OCI-LY3 (cell line): Measurements from ENCODE around the gene SLC44A1.

ENCODE experiments used
- H2AFZ ChIP-seq: fragments of 200-600, 300-600 bp; shearing (Covaris generic); 2 replicates; pipeline ENCODE4 v1.6.0; 2014; ENCODE audit warnings: antibody characterized with exemption, low read depth, low read length
- H3K27ac ChIP-seq: fragments of 200-600, 300-600 bp; sonication (generic); 2 replicates; pipeline ENCODE4 v1.5.1; 2014; ENCODE audit warnings: mild to moderate bottlenecking, low read length, moderate library complexity, mixed read lengths
- H3K27me3 ChIP-seq: fragments of 200-600, 300-600 bp; sonication (generic); 2 replicates; pipeline ENCODE4 v1.6.1; 2014; ENCODE audit warnings: low read depth, low read length, mixed read lengths
- H3K36me3 ChIP-seq: fragments of 200-600, 300-600 bp; sonication (generic); replicated peaks from 2 replicates; pipeline ENCODE3; 2014; ENCODE audit warnings: low read depth, low read length, mixed read lengths
- H3K4me1 ChIP-seq: fragments of 300-600, 200-600 bp; sonication (generic); 2 replicates; pipeline ENCODE4 v1.6.1; 2014; ENCODE audit warnings: low read length, mixed read lengths
- H3K4me2 ChIP-seq: fragments of 200-600, 300-600 bp; sonication (generic); 2 replicates; pipeline ENCODE4 v1.6.1; 2014; ENCODE audit warnings: low read length, mixed read lengths
- H3K4me3 ChIP-seq: fragments of 300-600, 200-600 bp; sonication (generic); 2 replicates; pipeline ENCODE4 v1.5.1; 2014; ENCODE audit warnings: antibody characterized with exemption, mild to moderate bottlenecking, low read length, moderate library complexity
- H3K79me2 ChIP-seq: fragments of 300-600, 200-600 bp; shearing (Covaris generic); 2 replicates; pipeline ENCODE4 v1.6.1; 2014; ENCODE audit warnings: mild to moderate bottlenecking, low read length, mixed read lengths
- H3K9ac ChIP-seq: fragments of 300-600, 200-600 bp; shearing (Covaris generic); 2 replicates; pipeline ENCODE4 v1.6.0; 2014; ENCODE audit warnings: mild to moderate bottlenecking, low read length, moderate library complexity
- H3K9me3 ChIP-seq: fragments of 200-600, 300-600 bp; shearing (Covaris generic); 2 replicates; pipeline ENCODE4 v1.6.1; 2014; ENCODE audit warnings: low read length, mixed read lengths; ENCODE audit not compliant: insufficient read depth
- H4K20me1 ChIP-seq: fragments of 200-600, 300-600 bp; sonication (generic); 2 replicates; pipeline ENCODE4 v1.6.1; 2016; ENCODE audit warnings: low read length, mixed read lengths; ENCODE audit not compliant: insufficient read depth
- EZH2phosphoT487 ChIP-seq: fragments of 200-600 bp; shearing (Covaris generic); IDR thresholded peaks from 2 replicates; pipeline ENCODE4 v1.6.1; 2018; ENCODE audit warnings: antibody characterized with exemption, mixed run types, low read depth
- TF ChIP-seq, protein P1 (sequence below): fragments of 200-600, 300-600 bp; sonication (generic); IDR thresholded peaks from 2 replicates; pipeline ENCODE4 v1.5.1; 2014; ENCODE audit warnings: antibody characterized with exemption, low read length, low read depth

Gene SLC44A1

DNA sequence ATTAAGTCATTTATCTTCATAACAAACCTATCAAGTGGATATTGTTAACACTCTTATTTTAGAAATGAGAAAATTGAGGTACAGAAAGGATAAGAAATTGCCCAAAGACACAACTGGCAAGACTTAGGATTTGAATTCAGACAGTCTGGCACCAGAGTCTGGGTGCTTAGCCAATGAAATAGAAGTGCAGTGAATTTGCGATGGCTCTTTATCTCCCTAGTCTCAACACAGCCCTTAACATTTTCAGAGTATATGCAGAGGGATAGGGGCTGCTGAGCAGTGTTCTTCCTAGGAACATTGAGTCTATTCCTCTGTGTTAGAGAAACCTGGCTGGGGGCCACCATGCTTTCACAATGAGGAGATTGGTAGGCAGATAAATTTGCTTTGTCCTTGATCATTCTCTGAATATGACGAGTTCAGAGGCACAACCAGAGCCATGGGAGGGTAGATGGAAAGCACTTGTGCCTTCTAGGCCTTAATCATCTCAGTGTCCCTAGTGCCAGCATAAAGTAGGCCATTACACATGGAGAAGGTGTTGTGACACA, 197.2 kb downstream of the SLC44A1 start:
- H4K20me1 ChIP-seq: no peaks in the 10 kb centered on the region
- no peak overlapping the region for H3K4me2 ChIP-seq

GRCh38 chr9:105443121-105443520, 198.7 kb downstream of the SLC44A1 start:
- no peak overlapping the region for H2AFZ ChIP-seq
- H3K36me3 ChIP-seq: no peaks in the 10 kb centered on the region
- no peaks in the 10 kb centered on the region for H3K9me3 ChIP-seq
- no peak overlapping the region for H3K4me2 ChIP-seq
- TF ChIP-seq EZH2phosphoT487: no peak
- TF ChIP-seq, protein P1, sequence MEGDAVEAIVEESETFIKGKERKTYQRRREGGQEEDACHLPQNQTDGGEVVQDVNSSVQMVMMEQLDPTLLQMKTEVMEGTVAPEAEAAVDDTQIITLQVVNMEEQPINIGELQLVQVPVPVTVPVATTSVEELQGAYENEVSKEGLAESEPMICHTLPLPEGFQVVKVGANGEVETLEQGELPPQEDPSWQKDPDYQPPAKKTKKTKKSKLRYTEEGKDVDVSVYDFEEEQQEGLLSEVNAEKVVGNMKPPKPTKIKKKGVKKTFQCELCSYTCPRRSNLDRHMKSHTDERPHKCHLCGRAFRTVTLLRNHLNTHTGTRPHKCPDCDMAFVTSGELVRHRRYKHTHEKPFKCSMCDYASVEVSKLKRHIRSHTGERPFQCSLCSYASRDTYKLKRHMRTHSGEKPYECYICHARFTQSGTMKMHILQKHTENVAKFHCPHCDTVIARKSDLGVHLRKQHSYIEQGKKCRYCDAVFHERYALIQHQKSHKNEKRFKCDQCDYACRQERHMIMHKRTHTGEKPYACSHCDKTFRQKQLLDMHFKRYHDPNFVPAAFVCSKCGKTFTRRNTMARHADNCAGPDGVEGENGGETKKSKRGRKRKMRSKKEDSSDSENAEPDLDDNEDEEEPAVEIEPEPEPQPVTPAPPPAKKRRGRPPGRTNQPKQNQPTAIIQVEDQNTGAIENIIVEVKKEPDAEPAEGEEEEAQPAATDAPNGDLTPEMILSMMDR: no peak
- no peaks in the 10 kb centered on the region for H3K4me1 ChIP-seq
- H3K4me3 ChIP-seq: no peak overlapping the region
- no peaks in the 10 kb centered on the region for H3K79me2 ChIP-seq
- no peak overlapping the region for H3K9ac ChIP-seq
- no peak overlapping the region for H3K27ac ChIP-seq
- H4K20me1 ChIP-seq: no peaks in the 10 kb centered on the region
- H3K27me3 ChIP-seq: no peaks in the 10 kb centered on the region

More for the DNA sequence above, 197.2 kb downstream of the SLC44A1 start:
- no peak overlapping the region for H3K4me3 ChIP-seq
- H3K79me2 ChIP-seq: no peaks in the 10 kb centered on the region
- H2AFZ ChIP-seq: no peak overlapping the region
- no peaks in the 10 kb centered on the region for H3K27me3 ChIP-seq
- H3K4me1 ChIP-seq: peaks cover 8% of the 10 kb centered on the region
- H3K36me3 ChIP-seq: no peaks in the 10 kb centered on the region
- H3K9ac ChIP-seq: no peak overlapping the region
- no peaks in the 10 kb centered on the region for H3K9me3 ChIP-seq
- no peak overlapping the region for H3K27ac ChIP-seq
- TF ChIP-seq, protein P1: no peak

DNA sequence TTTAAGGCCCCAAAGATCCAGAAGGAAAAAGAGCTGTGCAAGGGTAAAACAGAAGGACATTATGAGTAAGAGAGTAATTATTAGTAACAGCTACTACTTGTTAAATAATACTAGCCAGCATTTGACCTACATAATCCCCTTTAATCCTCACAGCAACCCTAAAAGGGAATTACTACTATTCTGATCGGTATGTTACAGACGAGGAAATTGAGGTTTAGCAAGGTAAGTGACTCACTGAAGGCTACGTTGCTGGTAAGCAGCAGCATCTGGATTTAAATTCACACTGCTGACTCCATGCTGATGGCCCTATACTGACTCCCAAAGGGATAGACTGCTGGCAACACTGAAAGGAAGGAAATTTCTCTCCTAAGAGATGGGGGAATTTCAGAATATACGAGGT, 199.7 kb downstream of the SLC44A1 start:
- Histone ChIP-seq H3K4me2 (no peak overlapping the region), H3K4me3 (no peak overlapping the region), H3K9ac (no peak overlapping the region), H3K27ac (no peak overlapping the region), H3K4me1 (peaks cover 4% of the 10 kb centered on the region), H3K79me2 (peaks cover 9% of the 10 kb centered on the region), H3K36me3 (no peaks in the 10 kb centered on the region), H2AFZ (no peak overlapping the region), H4K20me1 (no peaks in the 10 kb centered on the region), H3K27me3 (no peaks in the 10 kb centered on the region), H3K9me3 (no peaks in the 10 kb centered on the region)
- no peak for TF ChIP-seq EZH2phosphoT487
- TF ChIP-seq, protein P1: no peak

GRCh38 chr9:105445203-105445881, 200.9 kb downstream of the SLC44A1 start:
- H3K4me2 ChIP-seq: no peak overlapping the region
- no peak overlapping the region for H2AFZ ChIP-seq

More at GRCh38 chr9:105445203-105445881, 200.9 kb downstream of the SLC44A1 start:
- H3K79me2 ChIP-seq: peaks cover 21% of the 10 kb centered on the region
- TF ChIP-seq, protein P1: no peak
- no peak for TF ChIP-seq EZH2phosphoT487
- H3K4me1 ChIP-seq: peaks cover 12% of the 10 kb centered on the region
- no peak overlapping the region for H3K4me3 ChIP-seq
- no peaks in the 10 kb centered on the region for H3K36me3 ChIP-seq
- H3K9me3 ChIP-seq: no peaks in the 10 kb centered on the region
- H3K27ac ChIP-seq: no peak overlapping the region
- no peaks in the 10 kb centered on the region for H3K27me3 ChIP-seq
- H4K20me1 ChIP-seq: no peaks in the 10 kb centered on the region
- H3K9ac ChIP-seq: no peak overlapping the region
